PC-3 (cell line): ENCODE measurements around the gene CKB. TPM values are rescaled to one million over a fixed set of nuclear protein-coding genes. Genes with fewer than 3 reads are reported as not detected.

Source experiments
- ATAC-seq: fragments of 200-7000 bp; cut with Tn5 transposase; 2 replicates; pipeline ENCODE4 v1.9.1; 2020; ENCODE audit warnings: mild to moderate bottlenecking, moderate library complexity
- BruUV-seq: library from RNA; stranded (reverse); fragments of 400-500 nt; replicated peaks from 2 replicates; lab custom pipeline; 2021; lab: Mats Ljungman, UMichigan
- CTCF ChIA-PET: fragments of 300-600 bp; sonication (Branson Sonifier 250); formaldehyde crosslinking; loops from one replicate; lab custom pipeline; 2022; ENCODE audit warnings: antibody characterized with exemption; lab: Charles Lee
- POLR2A ChIA-PET: fragments of 300-600 bp; sonication (Branson Sonifier 250); formaldehyde crosslinking; loops from one replicate; lab custom pipeline; 2022; ENCODE audit warnings: antibody characterized with exemption; ENCODE audit not compliant: unreplicated experiment; lab: Charles Lee
- DNase-seq: peaks from one replicate; pipeline ENCODE4 v3.0.0-alpha.2; 2015
- H2AFZ ChIP-seq: fragments of 300-600 bp; sonication (generic); 2 replicates; pipeline ENCODE4 v1.6.0; 2016; ENCODE audit warnings: antibody characterized with exemption, low read length
- H3F3A ChIP-seq: fragments of 300-600 bp; sonication (generic); one replicate; pipeline ENCODE4 v1.6.0; 2017; ENCODE audit warnings: antibody characterized with exemption, low read length, control low read depth, mild to moderate bottlenecking; ENCODE audit not compliant: unreplicated experiment
- H3K27ac ChIP-seq: fragments of 300-600 bp; sonication (generic); 2 replicates; pipeline ENCODE4 v1.5.1; 2016; ENCODE audit warnings: mild to moderate bottlenecking, low read length
- H3K27me3 ChIP-seq: fragments of 300-600 bp; sonication (generic); 2 replicates; pipeline ENCODE4 v1.6.1; 2016; ENCODE audit warnings: low read length, mixed read lengths
- H3K36me3 ChIP-seq: fragments of 300-600 bp; sonication (generic); 2 replicates; pipeline ENCODE4 v1.6.1; 2016; ENCODE audit warnings: low read depth, mixed run types, low read length, mixed read lengths
- H3K4me1 ChIP-seq: fragments of 300-600 bp; sonication (generic); 2 replicates; pipeline ENCODE4 v1.5.1; 2016; ENCODE audit warnings: low read length; ENCODE audit not compliant: insufficient read depth
- H3K4me2 ChIP-seq: fragments of 300-600 bp; sonication (generic); 2 replicates; pipeline ENCODE4 v1.6.0; 2016; ENCODE audit warnings: low read length
- H3K4me3 ChIP-seq: fragments of 300-600 bp; sonication (generic); 2 replicates; pipeline ENCODE4 v1.5.1; 2016; ENCODE audit warnings: mild to moderate bottlenecking, low read length, mixed read lengths
- H3K79me2 ChIP-seq: fragments of 300-600 bp; sonication (generic); 2 replicates; pipeline ENCODE4 v1.6.1; 2017; ENCODE audit warnings: low read length, mixed read lengths
- H3K9ac ChIP-seq: fragments of 300-600 bp; sonication (generic); 2 replicates; pipeline ENCODE4 v1.6.0; 2016; ENCODE audit warnings: mild to moderate bottlenecking, low read length
- H3K9me2 ChIP-seq: fragments of 300-600 bp; sonication (generic); replicated peaks from 2 replicates; pipeline ENCODE4 v1.6.1; 2016; ENCODE audit warnings: mixed run types, low read length, mixed read lengths
- H3K9me3 ChIP-seq: fragments of 300-600 bp; sonication (generic); 2 replicates; pipeline ENCODE4 v1.6.1; 2016; ENCODE audit warnings: low read length, mixed read lengths
- H4K20me1 ChIP-seq: fragments of 300-600 bp; sonication (generic); 2 replicates; pipeline ENCODE4 v1.6.1; 2016; ENCODE audit warnings: low read length, mixed read lengths
- CTCF ChIP-seq: fragments of 300-600 bp; sonication (generic); conservative IDR thresholded peaks from 2 replicates; pipeline ENCODE4 v1.5.1; 2017; ENCODE audit warnings: antibody characterized with exemption, low read depth, mild to moderate bottlenecking, low read length
- EZH2 ChIP-seq: fragments of 300-600 bp; sonication (generic); IDR thresholded peaks from one replicate; pipeline ENCODE4 v1.6.1; 2017; ENCODE audit warnings: antibody characterized with exemption, mild to moderate bottlenecking, low read length; ENCODE audit not compliant: unreplicated experiment
- EZH2phosphoT487 ChIP-seq: fragments of 300-600 bp; sonication (generic); IDR thresholded peaks from 2 replicates; pipeline ENCODE4 v1.6.1; 2018; ENCODE audit warnings: mild to moderate bottlenecking, antibody characterized with exemption, low read length, borderline replicate concordance
- intact Hi-C: fragments of 100-400 bp; cut with micrococcal nuclease; formaldehyde crosslinking; loops from 2 replicates; pipeline ENCODE4 v1.9.0; 2023
- total RNA-seq: library from RNA; depleted of rRNA; stranded (reverse); fragments of >200 nt; gene quantifications from 2 replicates; pipeline ENCODE4 v1.2.3, GENCODE V29; 2014

CKB gene
- total RNA-seq, 1 experiment from 2014 or later: 299 TPM

DNA sequence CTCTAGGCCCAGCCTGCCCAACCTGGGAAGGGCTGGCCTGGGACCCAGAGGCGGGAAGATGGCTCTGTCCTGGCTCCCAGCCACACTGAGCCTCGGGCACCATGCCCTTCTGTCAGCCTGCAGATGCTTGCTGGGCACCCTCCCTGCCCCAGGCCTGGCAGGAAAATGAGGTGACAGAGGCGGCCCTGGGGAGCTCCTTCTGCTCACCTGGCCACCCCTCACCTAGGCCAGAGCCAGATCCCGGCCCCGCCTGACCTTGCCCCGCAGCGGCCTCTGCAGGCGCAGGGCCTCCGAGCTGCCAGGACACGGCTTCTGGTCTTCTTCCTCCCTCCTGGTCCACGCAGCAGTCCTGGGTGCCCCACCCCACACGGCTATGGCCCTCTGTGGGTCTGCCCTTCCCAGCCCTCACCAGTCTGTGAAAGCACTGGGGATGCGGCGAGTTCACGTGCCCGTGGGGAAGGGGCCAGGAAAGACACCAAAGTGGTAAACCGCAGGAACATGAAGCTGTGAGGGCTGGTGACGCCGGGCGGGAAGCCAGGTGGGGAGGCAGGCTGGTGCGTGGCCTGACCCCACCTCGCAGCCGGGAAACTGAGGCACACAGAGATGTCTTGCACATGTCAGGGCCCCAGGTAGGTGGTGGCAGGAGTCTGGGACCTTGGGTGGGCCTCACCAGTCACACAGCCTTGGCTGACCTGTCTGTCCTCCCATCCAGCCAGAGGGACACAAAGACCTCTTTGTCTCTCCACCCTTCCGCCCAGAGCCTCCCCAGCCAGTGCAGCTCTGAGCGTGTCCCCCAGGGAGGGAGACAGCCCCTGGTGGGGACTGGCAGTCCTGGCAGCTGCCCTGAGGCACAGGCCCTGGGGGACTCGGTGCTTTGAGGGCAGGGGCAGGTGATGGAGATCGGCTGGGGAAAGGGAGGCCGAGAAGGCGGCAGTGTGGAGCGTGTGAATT, 27.0 kb upstream of the CKB start:
- ChIA-PET POLR2A (no interaction called here), CTCF (no interaction called here)
- BruUV-seq: no TSS peak
- H3K79me2 ChIP-seq: no peaks in the 10 kb centered on the region
- no peaks in the 10 kb centered on the region for H3K36me3 ChIP-seq
- no peak overlapping the region for H2AFZ ChIP-seq
- no peaks in the 10 kb centered on the region for H3F3A ChIP-seq
- no peak overlapping the region for H3K9ac ChIP-seq
- ATAC-seq (no peak), DNase-seq (no peak)
- no peak for TF ChIP-seq CTCF
- no peak for TF ChIP-seq EZH2
- no peak for TF ChIP-seq EZH2phosphoT487
- H3K9me2 ChIP-seq: no peaks in the 10 kb centered on the region
- H3K4me3 ChIP-seq: no peak overlapping the region
- no peak overlapping the region for H3K4me2 ChIP-seq
- intact Hi-C loops: no loop called here
- peaks cover 15% of the 10 kb centered on the region for H3K4me1 ChIP-seq
- no peak overlapping the region for H3K27ac ChIP-seq
- no peaks in the 10 kb centered on the region for H3K27me3 ChIP-seq
- no peaks in the 10 kb centered on the region for H3K9me3 ChIP-seq
- no peaks in the 10 kb centered on the region for H4K20me1 ChIP-seq

DNA sequence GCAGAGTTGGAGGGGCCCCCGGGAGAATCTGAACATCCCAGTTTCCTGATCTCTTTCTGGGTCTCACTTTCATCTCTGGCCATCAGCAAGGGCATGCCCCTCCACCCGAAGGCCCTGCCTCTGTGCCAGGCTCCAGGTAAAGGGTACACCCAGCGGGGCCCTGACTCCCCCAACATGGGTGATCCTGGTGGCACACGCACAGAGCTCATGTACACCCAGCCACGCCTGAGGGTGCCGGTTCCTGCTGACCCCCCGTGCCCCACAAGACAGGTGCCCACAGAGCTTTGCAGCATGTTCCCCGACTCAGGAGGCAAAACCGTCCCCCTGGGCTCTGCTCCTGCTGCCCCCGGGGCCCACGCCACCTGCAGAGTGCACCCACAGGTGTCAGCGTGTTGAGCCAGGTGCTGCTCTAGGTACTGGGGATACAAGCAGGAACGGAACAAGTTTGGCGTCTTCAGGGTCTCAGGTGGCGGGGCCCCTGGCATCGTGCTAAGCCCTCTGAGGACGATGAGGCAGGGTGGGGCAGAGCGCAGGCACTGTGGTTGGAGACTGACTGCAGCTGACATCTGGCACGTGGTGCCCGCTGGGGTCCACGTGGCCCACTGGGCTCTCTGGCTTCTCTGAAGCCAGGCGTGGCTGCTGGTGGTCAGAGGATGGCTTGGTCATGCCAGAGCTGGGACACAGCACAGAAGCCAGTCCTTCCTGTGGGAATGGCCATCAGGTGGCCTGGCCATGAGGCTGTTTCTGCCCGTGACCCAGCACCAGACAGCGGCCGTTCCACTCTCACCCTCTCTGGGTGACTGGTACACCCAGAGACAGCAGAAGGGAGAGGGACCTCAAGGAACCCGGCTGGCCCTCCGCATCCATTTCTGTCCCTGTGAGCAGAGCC, 26.1 kb upstream of the CKB start:
- H3K36me3 ChIP-seq: no peaks in the 10 kb centered on the region
- no peak overlapping the region for H3K4me3 ChIP-seq
- H3K27me3 ChIP-seq: no peaks in the 10 kb centered on the region
- H3K9ac ChIP-seq: no peak overlapping the region
- H3K4me2 ChIP-seq: no peak overlapping the region
- ChIA-PET CTCF (no interaction called here), POLR2A (no interaction called here)
- ATAC-seq (no peak), DNase-seq (no peak)
- H2AFZ ChIP-seq: no peak overlapping the region
- BruUV-seq: no TSS peak
- H3K27ac ChIP-seq: no peak overlapping the region
- H4K20me1 ChIP-seq: no peaks in the 10 kb centered on the region
- H3K79me2 ChIP-seq: no peaks in the 10 kb centered on the region
- no peaks in the 10 kb centered on the region for H3K9me2 ChIP-seq
- intact Hi-C loops: no loop called here
- no peak for TF ChIP-seq EZH2phosphoT487
- no peak for TF ChIP-seq EZH2
- no peak for TF ChIP-seq CTCF
- peaks cover 15% of the 10 kb centered on the region for H3K4me1 ChIP-seq
- no peaks in the 10 kb centered on the region for H3K9me3 ChIP-seq
- no peaks in the 10 kb centered on the region for H3F3A ChIP-seq
